ENCODE data around the gene BRF1.

BRF1 gene

GRCh38 chr14:105169776-105170655 lies 130.8 kb downstream of the BRF1 start:
- DNase-seq, result no peak

- no peak for DNase-seq
Measured at GRCh38 chr14:105168979-105169507, 131.8 kb downstream of the BRF1 start.

- peak; percentile 28 to 60 (median 31) for DNase-seq
Measured at GRCh38 chr14:105168496-105168978, 132.3 kb downstream of the BRF1 start, which contains the start of gene JAG2. Gene JAG2, minus strand, starts transcription at chr14:105168776. Its CDS starts 356 bp downstream, at chr14:105168420.

- DNase-seq, result no peak
Measured at GRCh38 chr14:105168093-105168420, 132.7 kb downstream of the BRF1 start.

DNA sequence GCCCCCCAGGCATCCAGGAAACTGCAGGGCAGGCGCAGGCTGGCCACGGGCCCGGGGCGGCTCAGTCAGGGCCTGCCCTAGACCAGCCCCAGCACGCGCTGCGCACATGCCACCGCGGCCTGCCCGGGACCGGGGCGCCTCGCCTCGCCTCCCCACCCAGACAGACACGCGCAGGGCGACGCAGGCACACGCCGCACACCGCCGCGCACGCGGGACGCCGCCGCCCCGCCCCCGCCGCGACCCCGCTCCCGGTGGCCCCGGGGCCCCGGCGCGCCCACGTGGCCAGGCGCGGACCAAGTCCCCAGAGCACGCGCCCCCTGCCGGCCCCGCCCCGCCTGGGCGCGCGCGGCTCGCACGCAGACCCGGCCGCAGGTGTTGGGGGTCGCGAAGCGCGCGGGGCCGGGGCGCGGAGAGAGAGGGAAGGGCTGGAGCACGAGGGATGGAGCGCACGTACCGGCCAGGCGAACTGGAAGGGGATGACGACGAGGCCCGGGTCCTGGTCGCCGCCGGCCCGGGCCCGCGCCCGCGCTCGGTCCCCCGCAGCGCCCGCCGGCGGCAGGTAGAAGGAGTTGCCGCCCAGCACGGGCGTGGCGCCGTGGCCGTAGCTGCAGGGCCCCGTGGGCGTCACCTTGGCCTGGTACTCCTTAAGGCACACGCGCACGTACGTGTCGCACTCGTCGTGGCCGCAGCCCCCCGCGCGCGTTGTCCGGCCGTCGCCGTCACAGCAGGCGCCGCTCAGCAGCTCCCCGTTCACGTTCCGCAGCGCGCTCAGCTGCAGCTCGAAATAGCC lies 133.3 kb downstream of the BRF1 start:
- DNase-seq, result no peak

DNA sequence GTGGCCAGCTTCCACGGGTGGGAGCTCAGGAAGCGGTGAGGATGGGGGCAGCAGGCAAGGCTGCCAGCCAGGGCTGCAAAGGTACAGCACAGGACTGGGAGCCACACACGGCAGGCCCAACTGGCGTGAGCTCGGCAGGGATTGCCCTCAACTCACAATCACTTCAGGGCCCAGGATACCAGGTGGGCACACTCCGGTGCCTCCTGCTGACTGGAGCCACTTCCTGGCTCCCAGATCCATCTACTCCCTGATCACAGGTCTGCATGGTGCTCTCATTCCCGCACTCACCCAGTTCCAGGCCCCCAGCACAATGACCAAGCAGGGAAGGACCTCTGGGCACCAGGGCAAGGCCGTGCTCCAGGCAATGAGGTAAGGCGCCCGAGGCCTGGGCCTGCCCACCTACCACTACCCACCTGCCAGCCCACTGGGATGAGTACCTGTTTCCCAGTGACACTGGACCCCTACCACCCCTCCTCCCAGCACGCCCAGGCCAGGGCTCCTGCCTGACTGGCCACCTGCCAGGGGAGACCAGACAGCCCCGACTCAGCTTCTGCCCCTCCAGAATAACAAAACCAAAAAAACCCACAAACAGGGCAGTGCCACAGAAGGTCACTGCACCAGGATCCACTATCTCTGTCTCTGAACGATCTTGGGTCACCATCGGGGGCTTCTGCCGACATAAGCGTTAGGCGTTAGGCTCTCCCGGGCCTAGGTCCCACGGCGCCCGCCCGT lies 134.1 kb downstream of the BRF1 start:
- no peak for DNase-seq

- no peak for DNase-seq
Measured at GRCh38 chr14:105165761-105166485, 134.9 kb downstream of the BRF1 start.

GRCh38 chr14:105165134-105165704 lies 135.6 kb downstream of the BRF1 start:
- DNase-seq, result no peak

DNA sequence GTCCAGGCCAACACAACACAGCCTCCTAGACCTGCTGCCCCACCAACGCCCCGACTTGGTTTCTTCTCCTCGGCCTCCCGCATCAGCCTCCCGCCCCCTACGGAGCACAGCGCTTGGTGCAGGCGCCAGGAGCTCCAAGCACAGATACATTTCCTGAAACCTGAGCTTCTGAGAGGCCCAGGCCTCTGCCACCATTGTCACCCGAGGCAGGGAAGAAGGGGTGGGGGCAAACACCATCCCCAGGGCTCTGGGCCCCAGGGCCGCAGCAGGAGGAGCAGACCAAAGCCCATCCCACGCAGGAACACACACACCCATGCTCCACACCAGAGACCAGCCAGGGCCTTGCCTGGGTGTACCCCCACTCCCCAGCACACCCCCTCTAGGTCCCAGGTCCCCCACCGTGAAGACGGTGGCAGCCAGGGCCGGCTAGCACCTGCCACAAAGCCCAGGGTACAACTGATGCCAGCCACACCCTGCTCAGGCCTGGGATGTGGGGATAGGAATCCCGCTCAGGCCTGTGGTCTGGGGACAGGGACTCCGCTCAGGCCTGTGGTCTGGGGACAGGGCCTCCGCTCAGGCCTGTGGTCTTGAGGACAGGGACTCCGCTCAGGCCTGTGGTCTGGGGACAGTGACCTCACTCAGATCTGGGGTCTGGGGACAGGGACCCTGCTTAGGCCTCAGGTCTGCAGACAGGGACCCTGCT lies 137.6 kb downstream of the BRF1 start:
- no peak for DNase-seq

GRCh38 chr14:105162669-105162979 lies 138.2 kb downstream of the BRF1 start:
- DNase-seq, result no peak

DNA sequence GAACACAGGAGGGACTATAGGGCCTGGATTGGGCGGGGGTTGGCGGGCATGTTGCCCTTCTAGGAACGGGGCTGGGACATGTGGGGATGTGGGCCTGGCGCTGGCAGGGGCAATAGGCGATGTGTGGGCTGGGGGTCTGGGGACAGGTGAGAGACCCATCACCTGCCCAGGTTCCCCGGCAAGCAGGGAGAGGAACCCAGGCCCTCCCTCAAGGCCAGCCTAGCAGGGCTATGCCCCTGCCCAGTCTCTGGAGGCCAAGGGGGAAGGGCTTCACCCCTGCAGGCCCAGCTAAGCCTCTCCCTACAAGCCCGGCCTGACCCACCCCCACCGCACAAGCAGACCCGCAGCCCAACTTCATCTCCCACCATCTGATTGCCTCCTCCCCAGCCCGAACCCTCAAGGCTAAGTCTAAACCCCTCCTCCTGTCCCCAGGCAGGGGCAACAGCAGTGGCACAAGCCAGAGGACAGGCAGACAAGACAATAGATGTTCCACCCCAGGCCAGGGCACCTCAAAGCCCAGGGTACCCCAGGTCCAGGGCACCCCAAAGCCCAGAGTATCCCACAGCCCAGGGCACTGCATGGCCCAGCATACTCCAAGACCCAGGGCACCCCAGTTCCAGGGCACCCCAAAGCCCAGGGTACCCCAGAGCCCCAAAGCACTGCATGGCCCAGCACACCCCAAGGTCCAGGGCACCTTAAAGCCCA lies 138.7 kb downstream of the BRF1 start:
- DNase-seq, result no peak

- DNase-seq, result no peak
Measured at GRCh38 chr14:105161309-105161708, 139.5 kb downstream of the BRF1 start.

GRCh38 chr14:105160776-105161175 lies 140.0 kb downstream of the BRF1 start:
- DNase-seq, result no peak

GRCh38 chr14:105159344-105159743 lies 141.5 kb downstream of the BRF1 start:
- DNase-seq, result no peak

Measured in T-helper 2 cell (primary cell).